ENCODE measurements around the gene CHERP.

Gene CHERP

GRCh38 chr19:16584248-16585093, 42.2 kb upstream of the CHERP start:
- Histone ChIP-seq H3K4me1 (ENCODE audit: insufficient read depth, low read length) (peaks cover 64% of the 10 kb centered on the region), H3K36me3 (ENCODE audit: insufficient read depth, low read length) (peaks cover 6% of the 10 kb centered on the region), H3K9ac (ENCODE audit: low read length) (no peak overlapping the region)

DNA sequence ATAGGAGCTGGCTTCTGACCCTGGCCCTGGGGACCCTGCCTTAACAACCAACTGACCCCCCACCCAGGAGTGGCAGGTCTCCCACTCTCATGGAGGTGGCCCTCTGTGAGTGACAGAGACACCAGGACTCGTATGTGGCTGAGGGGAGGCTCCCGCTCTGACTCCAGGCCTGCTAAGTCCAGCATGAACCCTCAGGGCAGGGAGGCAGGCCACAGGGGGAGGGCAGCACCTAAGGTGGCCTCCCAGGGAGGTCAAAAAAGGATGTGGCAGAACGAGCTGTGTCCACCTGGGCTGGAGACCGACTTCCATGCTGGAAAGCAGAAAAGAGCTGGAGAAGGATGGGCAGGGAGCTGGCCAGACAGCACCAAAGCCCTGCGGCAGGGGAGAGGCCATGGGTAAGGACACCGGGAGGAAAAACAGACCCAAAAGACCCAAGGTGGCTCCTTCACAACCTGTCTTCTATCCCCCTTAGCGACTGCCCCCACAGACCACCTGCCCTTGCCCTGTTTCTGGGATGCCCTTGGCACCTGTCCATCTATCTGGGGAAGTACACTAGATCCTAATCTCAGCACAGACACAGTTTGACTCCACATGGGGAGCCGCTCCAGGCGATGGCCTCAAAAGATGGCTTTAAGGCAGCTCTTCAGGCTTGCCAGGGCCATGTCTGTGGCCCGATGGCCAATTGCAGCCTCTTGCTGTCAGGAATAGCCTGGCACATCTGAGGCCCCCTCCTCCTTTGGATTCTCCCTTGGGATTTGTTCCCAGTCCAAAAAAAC, 40.4 kb upstream of the CHERP start:
- H3K27ac ChIP-seq (ENCODE audit: low read depth, low read length) = no peak overlapping the region
- H3K4me3 ChIP-seq (ENCODE audit: low read depth in 1 of 2, low read length in 2 of 2) = no peak overlapping the region
- H3K9ac ChIP-seq (ENCODE audit: low read length) = no peak overlapping the region
- no peaks in the 10 kb centered on the region for H3K9me3 ChIP-seq (ENCODE audit: low read length)
- H3K27me3 ChIP-seq (ENCODE audit: control insufficient read depth in 1 of 2, insufficient read depth in 2 of 2, low read length in 2 of 2) = no peaks in the 10 kb centered on the region
- peaks cover 48% of the 10 kb centered on the region for H3K4me1 ChIP-seq (ENCODE audit: insufficient read depth, low read length)
- peaks cover 9% of the 10 kb centered on the region for H3K36me3 ChIP-seq (ENCODE audit: insufficient read depth, low read length)

More at GRCh38 chr19:16584248-16585093, 42.2 kb upstream of the CHERP start:
- no peak overlapping the region for H3K4me3 ChIP-seq (ENCODE audit: low read depth in 1 of 2, low read length in 2 of 2)
- H3K9me3 ChIP-seq (ENCODE audit: low read length) = no peaks in the 10 kb centered on the region
- H3K27ac ChIP-seq (ENCODE audit: low read depth, low read length) = peak overlapping the region; percentile 83
- no peaks in the 10 kb centered on the region for H3K27me3 ChIP-seq (ENCODE audit: control insufficient read depth in 1 of 2, insufficient read depth in 2 of 2, low read length in 2 of 2)

- no peak overlapping the region for H3K27ac ChIP-seq (ENCODE audit: low read depth, low read length)
- no peaks in the 10 kb centered on the region for H3K27me3 ChIP-seq (ENCODE audit: control insufficient read depth in 1 of 2, insufficient read depth in 2 of 2, low read length in 2 of 2)
- H3K36me3 ChIP-seq (ENCODE audit: insufficient read depth, low read length) = peaks cover 10% of the 10 kb centered on the region
- H3K9me3 ChIP-seq (ENCODE audit: low read length) = no peaks in the 10 kb centered on the region
- no peak overlapping the region for H3K4me3 ChIP-seq (ENCODE audit: low read depth in 1 of 2, low read length in 2 of 2)
- H3K4me1 ChIP-seq (ENCODE audit: insufficient read depth, low read length) = peaks cover 41% of the 10 kb centered on the region
- H3K9ac ChIP-seq (ENCODE audit: low read length) = no peak overlapping the region
These were observed 39.7 kb upstream of the CHERP start for GRCh38 chr19:16581971-16582343.

- Histone ChIP-seq H3K36me3 (ENCODE audit: insufficient read depth, low read length) (peaks cover 13% of the 10 kb centered on the region), H3K4me3 (ENCODE audit: low read depth in 1 of 2, low read length in 2 of 2) (no peak overlapping the region), H3K27me3 (ENCODE audit: control insufficient read depth in 1 of 2, insufficient read depth in 2 of 2, low read length in 2 of 2) (no peaks in the 10 kb centered on the region), H3K9me3 (ENCODE audit: low read length) (no peaks in the 10 kb centered on the region), H3K27ac (ENCODE audit: low read depth, low read length) (no peak overlapping the region), H3K4me1 (ENCODE audit: insufficient read depth, low read length) (peaks cover 35% of the 10 kb centered on the region), H3K9ac (ENCODE audit: low read length) (no peak overlapping the region)
These were observed 39.1 kb upstream of the CHERP start for GRCh38 chr19:16581145-16581970.

DNA sequence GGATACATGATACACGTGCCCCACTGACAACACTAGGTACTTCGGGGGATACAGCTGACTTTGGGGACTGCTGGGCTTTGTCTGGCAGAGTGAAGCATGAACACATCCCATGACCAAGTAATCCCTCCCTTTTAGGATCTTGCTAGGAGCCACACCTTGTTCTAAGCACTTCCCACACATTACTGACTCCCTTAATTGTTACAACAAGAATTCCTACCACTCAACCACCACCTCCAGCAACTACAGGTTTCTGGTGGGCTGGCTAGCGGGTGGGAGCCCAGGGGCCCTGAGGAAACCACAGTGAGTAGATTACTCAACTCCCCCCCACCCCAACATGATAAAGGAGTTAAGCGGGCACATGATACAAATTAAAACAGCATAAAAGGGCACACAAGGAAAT, 37.1 kb upstream of the CHERP start:
- Histone ChIP-seq H3K4me3 (ENCODE audit: low read depth in 1 of 2, low read length in 2 of 2) (no peak overlapping the region), H3K27me3 (ENCODE audit: control insufficient read depth in 1 of 2, insufficient read depth in 2 of 2, low read length in 2 of 2) (no peaks in the 10 kb centered on the region), H3K36me3 (ENCODE audit: insufficient read depth, low read length) (peaks cover 32% of the 10 kb centered on the region), H3K4me1 (ENCODE audit: insufficient read depth, low read length) (peaks cover 20% of the 10 kb centered on the region), H3K9ac (ENCODE audit: low read length) (no peak overlapping the region), H3K27ac (ENCODE audit: low read depth, low read length) (no peak overlapping the region), H3K9me3 (ENCODE audit: low read length) (no peaks in the 10 kb centered on the region)

DNA sequence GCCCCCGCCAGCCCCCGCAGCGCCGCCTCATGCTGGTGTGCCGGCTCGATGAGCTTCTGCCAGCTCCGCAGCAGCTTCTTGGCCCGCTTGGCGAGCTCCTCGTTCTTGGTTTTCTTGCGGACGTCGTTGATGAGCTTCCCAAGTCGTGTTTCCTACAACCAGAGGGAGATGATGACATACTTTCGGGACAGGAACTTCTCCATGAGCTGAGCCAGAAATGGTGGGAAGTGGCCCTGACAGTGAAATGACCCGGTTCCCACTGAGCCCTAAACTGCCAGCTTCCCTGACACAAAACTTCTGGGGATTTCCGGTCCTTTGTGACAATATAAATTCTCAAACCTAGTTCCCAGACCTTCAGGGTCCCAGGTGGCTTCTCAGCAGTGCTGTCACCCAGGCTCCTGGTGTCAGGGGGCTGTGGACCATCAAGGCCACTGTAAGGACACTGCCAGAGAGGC, 35.3 kb upstream of the CHERP start:
- Histone ChIP-seq H3K36me3 (ENCODE audit: insufficient read depth, low read length) (peaks cover 35% of the 10 kb centered on the region), H3K27ac (ENCODE audit: low read depth, low read length) (no peak overlapping the region), H3K27me3 (ENCODE audit: control insufficient read depth in 1 of 2, insufficient read depth in 2 of 2, low read length in 2 of 2) (no peaks in the 10 kb centered on the region), H3K4me3 (ENCODE audit: low read depth in 1 of 2, low read length in 2 of 2) (no peak overlapping the region), H3K9ac (ENCODE audit: low read length) (no peak overlapping the region), H3K9me3 (ENCODE audit: low read length) (no peaks in the 10 kb centered on the region), H3K4me1 (ENCODE audit: insufficient read depth, low read length) (peaks cover 19% of the 10 kb centered on the region)

DNA sequence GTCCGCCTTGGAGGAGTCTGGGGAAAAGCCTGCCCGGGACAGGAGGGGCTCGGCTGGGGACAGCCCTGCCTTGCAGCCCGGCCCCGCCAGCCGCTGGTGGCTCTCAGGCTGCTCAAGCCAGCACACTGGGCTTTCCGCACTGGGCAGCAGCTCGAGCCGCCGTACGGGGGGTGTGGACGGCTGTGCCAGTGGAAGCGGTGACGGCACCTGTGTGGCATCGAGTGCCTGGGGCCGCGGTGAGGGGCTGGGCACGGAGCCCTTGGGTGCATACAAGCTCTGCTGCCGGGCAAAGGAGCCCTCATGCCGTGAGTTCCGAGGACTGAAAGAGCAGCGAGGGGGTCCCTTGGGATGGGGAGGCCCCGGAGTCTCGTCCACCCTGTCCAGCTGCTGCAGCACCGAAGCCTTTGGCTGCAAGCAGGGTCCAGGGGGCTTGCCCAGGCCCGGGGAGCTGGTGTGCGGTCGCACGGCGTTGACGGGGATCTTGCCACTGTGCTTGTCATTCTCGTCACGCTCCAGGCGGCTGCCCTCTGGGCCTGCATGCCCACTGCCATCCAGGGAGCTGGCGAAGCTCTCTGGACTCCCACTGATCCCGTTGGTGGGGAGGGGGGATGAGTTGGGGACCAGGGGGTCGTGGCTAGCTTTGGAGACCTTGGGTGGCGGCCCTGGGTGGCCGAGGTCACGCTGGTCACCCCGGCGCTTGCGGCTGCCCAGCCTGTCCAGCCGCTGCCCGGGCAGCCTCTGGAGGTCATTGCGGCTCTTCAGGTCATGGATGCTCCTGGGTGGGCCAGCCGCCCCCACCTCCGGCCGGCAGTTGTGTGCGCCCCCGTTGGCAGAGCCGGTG, 34.7 kb upstream of the CHERP start:
- H3K36me3 ChIP-seq (ENCODE audit: insufficient read depth, low read length) = peaks cover 33% of the 10 kb centered on the region
- no peak overlapping the region for H3K9ac ChIP-seq (ENCODE audit: low read length)
- no peaks in the 10 kb centered on the region for H3K9me3 ChIP-seq (ENCODE audit: low read length)
- peaks cover 19% of the 10 kb centered on the region for H3K4me1 ChIP-seq (ENCODE audit: insufficient read depth, low read length)
- H3K4me3 ChIP-seq (ENCODE audit: low read depth in 1 of 2, low read length in 2 of 2) = no peak overlapping the region
- H3K27ac ChIP-seq (ENCODE audit: low read depth, low read length) = no peak overlapping the region
- no peaks in the 10 kb centered on the region for H3K27me3 ChIP-seq (ENCODE audit: control insufficient read depth in 1 of 2, insufficient read depth in 2 of 2, low read length in 2 of 2)

DNA sequence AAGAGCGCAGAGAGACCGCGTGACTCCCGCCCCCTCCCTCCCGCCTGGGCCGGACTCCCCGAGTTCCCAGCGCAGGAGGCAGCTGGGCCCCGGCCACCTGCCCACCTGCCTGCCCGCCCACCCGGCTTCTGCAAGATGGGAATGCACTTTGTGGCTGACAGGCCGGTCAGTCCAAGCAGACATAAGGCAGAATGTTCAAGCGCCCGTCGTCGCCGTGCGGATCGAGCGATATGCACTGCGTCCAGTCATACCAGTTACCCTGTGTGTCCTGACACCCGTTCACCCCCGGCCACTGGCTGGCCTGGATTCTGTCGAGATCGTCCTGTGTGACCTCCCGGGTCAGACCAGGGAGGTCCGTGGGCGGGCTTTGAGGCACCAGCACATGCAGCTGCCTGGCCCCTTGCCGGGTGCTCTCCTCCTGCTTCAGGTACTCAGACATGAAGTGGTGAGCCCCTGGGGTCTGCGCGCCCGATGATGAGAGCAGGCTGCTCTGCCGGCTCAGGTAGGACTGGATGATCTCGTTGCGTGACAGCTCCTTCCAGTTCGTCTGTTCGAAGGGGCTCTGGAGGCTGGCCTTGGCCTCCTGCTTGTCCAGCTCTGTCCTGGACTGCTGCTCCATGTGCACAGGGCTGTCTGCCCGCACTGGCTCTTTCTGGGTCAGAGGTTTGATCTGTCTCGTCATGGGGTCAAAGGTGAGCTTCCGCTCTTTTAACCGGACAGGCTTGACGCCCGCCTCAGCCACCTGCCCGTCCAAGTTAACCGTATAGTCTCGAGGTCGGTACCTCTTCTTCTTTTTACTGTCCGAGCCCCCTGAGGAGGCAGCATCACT, 33.8 kb upstream of the CHERP start:
- Histone ChIP-seq H3K9me3 (ENCODE audit: low read length) (no peaks in the 10 kb centered on the region), H3K4me1 (ENCODE audit: insufficient read depth, low read length) (peaks cover 21% of the 10 kb centered on the region), H3K4me3 (ENCODE audit: low read depth in 1 of 2, low read length in 2 of 2) (no peak overlapping the region), H3K27me3 (ENCODE audit: control insufficient read depth in 1 of 2, insufficient read depth in 2 of 2, low read length in 2 of 2) (no peaks in the 10 kb centered on the region), H3K36me3 (ENCODE audit: insufficient read depth, low read length) (peaks cover 30% of the 10 kb centered on the region), H3K9ac (ENCODE audit: low read length) (no peak overlapping the region), H3K27ac (ENCODE audit: low read depth, low read length) (no peak overlapping the region)

DNA sequence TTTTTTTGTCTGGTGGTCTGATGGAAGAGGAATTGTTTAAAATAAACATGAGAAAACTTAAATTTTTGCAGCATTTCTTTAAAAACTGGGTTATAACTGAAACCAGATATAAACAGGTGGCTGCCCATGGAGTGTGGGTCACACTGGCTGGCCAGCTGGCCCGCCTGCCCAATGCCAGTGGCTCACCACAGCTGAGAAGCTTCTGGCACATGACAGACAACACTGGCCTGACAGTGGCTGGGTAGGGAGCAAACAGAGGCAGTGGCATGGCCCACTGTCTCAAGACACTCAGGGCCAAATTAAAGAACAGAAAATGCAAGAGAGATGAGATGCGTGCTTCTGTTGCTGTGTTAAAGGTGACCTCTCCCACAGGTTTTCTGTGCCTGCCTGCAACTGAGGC, 33.0 kb upstream of the CHERP start:
- no peaks in the 10 kb centered on the region for H3K27me3 ChIP-seq (ENCODE audit: control insufficient read depth in 1 of 2, insufficient read depth in 2 of 2, low read length in 2 of 2)
- no peak overlapping the region for H3K9ac ChIP-seq (ENCODE audit: low read length)
- H3K4me1 ChIP-seq (ENCODE audit: insufficient read depth, low read length) = peaks cover 24% of the 10 kb centered on the region
- peaks cover 30% of the 10 kb centered on the region for H3K36me3 ChIP-seq (ENCODE audit: insufficient read depth, low read length)
- no peak overlapping the region for H3K4me3 ChIP-seq (ENCODE audit: low read depth in 1 of 2, low read length in 2 of 2)
- H3K27ac ChIP-seq (ENCODE audit: low read depth, low read length) = no peak overlapping the region
- no peaks in the 10 kb centered on the region for H3K9me3 ChIP-seq (ENCODE audit: low read length)

- H3K4me3 ChIP-seq (ENCODE audit: low read depth in 1 of 2, low read length in 2 of 2) = peak overlapping the region in 1 of 2 donors; percentile 97
- H3K27me3 ChIP-seq (ENCODE audit: control insufficient read depth in 1 of 2, insufficient read depth in 2 of 2, low read length in 2 of 2) = no peaks in the 10 kb centered on the region
- H3K9me3 ChIP-seq (ENCODE audit: low read length) = no peaks in the 10 kb centered on the region
- H3K4me1 ChIP-seq (ENCODE audit: insufficient read depth, low read length) = peaks cover 24% of the 10 kb centered on the region
- H3K9ac ChIP-seq (ENCODE audit: low read length) = no peak overlapping the region
- peaks cover 39% of the 10 kb centered on the region for H3K36me3 ChIP-seq (ENCODE audit: insufficient read depth, low read length)
- H3K27ac ChIP-seq (ENCODE audit: low read depth, low read length) = no peak overlapping the region
These were observed 31.7 kb upstream of the CHERP start for GRCh38 chr19:16573925-16574324.

Data from muscle layer of colon (tissue), 2 donors.